Hepatocyte (in vitro differentiated cells): Measurements from ENCODE around the gene NFYC. TPM values are rescaled to one million over a fixed set of nuclear protein-coding genes. Genes with fewer than 3 reads are reported as not detected.

ENCODE experiments used
- DNase-seq: peaks from one replicate; pipeline ENCODE4 v3.0.0-alpha.2; 2016; ENCODE audit warnings: low spot score
- H2AFZ ChIP-seq: fragments of 200-600 bp; sonication (generic); 2 replicates; pipeline ENCODE4 v1.6.0; 2016; ENCODE audit warnings: antibody characterized with exemption, mild to moderate bottlenecking
- H3K27ac ChIP-seq: fragments of 200-600 bp; sonication (generic); 2 replicates; pipeline ENCODE4 v1.5.1; 2016; ENCODE audit warnings: mild to moderate bottlenecking
- H3K27me3 ChIP-seq: fragments of 200-600 bp; sonication (generic); 2 replicates; pipeline ENCODE4 v1.6.1; 2016
- H3K36me3 ChIP-seq: fragments of 200-600 bp; sonication (generic); replicated peaks from 2 replicates; pipeline ENCODE4 v1.5.1; 2016; ENCODE audit warnings: low read depth; ENCODE audit not compliant: insufficient read depth
- H3K4me1 ChIP-seq: fragments of 200-600 bp; sonication (generic); 2 replicates; pipeline ENCODE4 v1.5.1; 2016; ENCODE audit warnings: mild to moderate bottlenecking, moderate library complexity; ENCODE audit not compliant: insufficient read depth
- H3K4me2 ChIP-seq: fragments of 200-600 bp; sonication (generic); 2 replicates; pipeline ENCODE4 v1.6.0; 2016
- H3K4me3 ChIP-seq: fragments of 200-600 bp; sonication (generic); 2 replicates; pipeline ENCODE4 v1.5.1; 2016; ENCODE audit warnings: mild to moderate bottlenecking
- H3K79me2 ChIP-seq: fragments of 200-600 bp; sonication (generic); 2 replicates; pipeline ENCODE4 v1.6.0; 2017; ENCODE audit warnings: mild to moderate bottlenecking
- H3K9me2 ChIP-seq: fragments of 200-600 bp; sonication (generic); replicated peaks from 2 replicates; pipeline ENCODE4 v1.6.0; 2017; ENCODE audit warnings: mild to moderate bottlenecking; ENCODE audit not compliant: insufficient read depth
- H3K9me3 ChIP-seq: fragments of 200-600 bp; sonication (generic); 2 replicates; pipeline ENCODE4 v1.5.1; 2016; ENCODE audit warnings: low read depth, mild to moderate bottlenecking
- H4K20me1 ChIP-seq: fragments of 200-600 bp; sonication (generic); 2 replicates; pipeline ENCODE4 v1.6.0; 2016; ENCODE audit warnings: mild to moderate bottlenecking; ENCODE audit not compliant: insufficient read depth, poor library complexity, severe bottlenecking
- CTCF ChIP-seq: fragments of 200-600 bp; sonication (generic); IDR thresholded peaks from 2 replicates; pipeline ENCODE4 v1.5.1; 2016; ENCODE audit warnings: antibody characterized with exemption, mild to moderate bottlenecking; ENCODE audit not compliant: poor library complexity
- EZH2 ChIP-seq: fragments of 200-600 bp; sonication (generic); IDR thresholded peaks from 2 replicates; pipeline ENCODE4 v1.6.1; 2016; ENCODE audit warnings: antibody characterized with exemption, mild to moderate bottlenecking, borderline replicate concordance
- EZH2phosphoT487 ChIP-seq: fragments of 200-600 bp; sonication (generic); IDR thresholded peaks from one replicate; pipeline ENCODE4 v1.6.1; 2018; ENCODE audit warnings: antibody characterized with exemption, mild to moderate bottlenecking, low read depth, moderate library complexity; ENCODE audit not compliant: unreplicated experiment, severe bottlenecking
- WGBS: methylation state at CpG from one replicate; pipeline ENCODE4 v1.1.6; 2016; ENCODE audit warnings: low lambda C conversion rate; ENCODE audit errors: missing lambda C conversion rate; 5-methylcytosine and 5-hydroxymethylcytosine counted together
- polyA plus RNA-seq: library from polyadenylated mRNA; unstranded; fragments of >200 nt; fragmentation: Nextera tagmentation; extraction: Ambion mirVana; gene quantifications from 2 replicates; pipeline ENCODE4 v1.2.1, GENCODE V29; 2016
- total RNA-seq: library from RNA; depleted of rRNA; stranded (reverse); fragments of >200 nt; gene quantifications from 2 replicates; pipeline ENCODE4 v1.2.3, GENCODE V29; 2014

Gene NFYC
- total and polyA plus RNA-seq, 2 experiments from 2014 or later = 44.1 to 52.5 TPM

- TF ChIP-seq EZH2 (no peak), EZH2phosphoT487 (no peak), CTCF (no peak)
- Histone ChIP-seq H3K4me2 (no peak overlapping the region), H3K4me1 (peaks cover 11% of the 10 kb centered on the region), H4K20me1 (peaks cover 26% of the 10 kb centered on the region), H3K79me2 (peaks cover 71% of the 10 kb centered on the region), H2AFZ (no peak overlapping the region), H3K9me3 (no peaks in the 10 kb centered on the region), H3K36me3 (peaks cover 4% of the 10 kb centered on the region), H3K27me3 (no peaks in the 10 kb centered on the region), H3K4me3 (no peak overlapping the region), H3K27ac (no peak overlapping the region), H3K9me2 (no peaks in the 10 kb centered on the region)
- no peak for DNase-seq
- WGBS = 54% methylated on average over 1 of the region's 1 CpG
Observed at GRCh38 chr1:40745176-40745575, 53.7 kb downstream of the NFYC start.

- no peak overlapping the region for H3K27ac ChIP-seq
Observed at GRCh38 chr1:40746344-40747090, 55.0 kb downstream of the NFYC start.

GRCh38 chr1:40748841-40749718 is 57.6 kb downstream of the NFYC start:
- Histone ChIP-seq H3K4me2 (peak overlapping the region; percentile 35), H3K4me1 (peaks cover 22% of the 10 kb centered on the region), H3K4me3 (no peak overlapping the region), H2AFZ (no peak overlapping the region), H3K27me3 (no peaks in the 10 kb centered on the region), H4K20me1 (peaks cover 13% of the 10 kb centered on the region), H3K27ac (peak overlapping the region; percentile 71), H3K9me3 (no peaks in the 10 kb centered on the region), H3K9me2 (no peaks in the 10 kb centered on the region), H3K79me2 (peaks cover 40% of the 10 kb centered on the region), H3K36me3 (no peaks in the 10 kb centered on the region)
- DNase-seq = no peak
- 69% methylated on average over 5 of the region's 5 CpGs for WGBS
- TF ChIP-seq EZH2 (no peak), CTCF (no peak), EZH2phosphoT487 (no peak)

More at GRCh38 chr1:40746344-40747090, 55.0 kb downstream of the NFYC start:
- Histone ChIP-seq H3K4me3 (no peak overlapping the region), H3K4me2 (no peak overlapping the region), H3K9me2 (no peaks in the 10 kb centered on the region), H2AFZ (no peak overlapping the region), H3K79me2 (peaks cover 57% of the 10 kb centered on the region), H3K36me3 (peaks cover 4% of the 10 kb centered on the region), H3K9me3 (no peaks in the 10 kb centered on the region), H4K20me1 (peaks cover 22% of the 10 kb centered on the region), H3K4me1 (peaks cover 22% of the 10 kb centered on the region), H3K27me3 (no peaks in the 10 kb centered on the region)
- TF ChIP-seq CTCF (no peak), EZH2phosphoT487 (no peak), EZH2 (no peak)
- WGBS = 85% methylated on average over 2 of the region's 2 CpGs
- DNase-seq = no peak
